ENCODE data around the gene ADGRG2. TPM values are rescaled to one million over a fixed set of nuclear protein-coding genes. Genes with fewer than 3 reads are reported as not detected.

ADGRG2 gene
- total RNA-seq, 4 donors from 2014 or later: 1.8 to 4.3 (median 3.2) TPM

DNA sequence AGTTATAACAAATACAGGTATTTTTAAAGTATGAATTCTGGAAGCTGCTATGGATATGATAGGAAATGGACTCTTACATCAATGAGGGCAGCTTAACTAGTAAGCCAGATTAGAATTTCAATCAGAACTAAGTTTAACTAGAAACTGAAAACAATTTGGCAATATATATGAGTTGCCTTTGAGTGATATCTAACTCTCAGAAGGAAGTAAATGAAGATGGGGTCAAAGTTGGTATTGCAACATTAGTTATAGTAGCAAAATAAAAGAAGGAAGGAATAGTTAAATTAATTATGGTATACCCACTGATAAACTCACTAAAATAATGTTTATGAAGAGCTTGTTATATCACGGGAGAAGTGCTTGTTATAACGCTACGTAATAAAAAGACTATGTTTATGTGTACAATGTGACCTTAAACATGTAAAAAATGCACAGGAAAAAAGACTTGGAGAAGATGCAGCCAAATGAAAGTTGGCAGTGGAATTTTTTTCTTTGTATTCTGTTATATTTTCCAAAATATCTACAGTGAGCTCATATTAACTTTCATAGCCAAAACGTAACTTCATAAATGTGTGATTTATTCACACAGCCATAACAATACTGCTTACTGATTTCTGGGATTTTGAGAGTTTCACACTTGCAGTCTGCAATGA, 172.9 kb downstream of the ADGRG2 start:
- intact Hi-C loops (cut with DNase I): no loop called here
- Histone ChIP-seq H3K27me3 (no peaks in the 10 kb centered on the region), H3K36me3 (no peaks in the 10 kb centered on the region), H3K4me1 (no peaks in the 10 kb centered on the region), H3K27ac (no peak overlapping the region), H3K9me3 (no peaks in the 10 kb centered on the region), H3K4me3 (replicated peaks in 1 of 3) (no peak overlapping the region)
- no peak for TF ChIP-seq POLR2A (IDR thresholded peaks at IDR 0.05)
- TF ChIP-seq, protein P1, sequence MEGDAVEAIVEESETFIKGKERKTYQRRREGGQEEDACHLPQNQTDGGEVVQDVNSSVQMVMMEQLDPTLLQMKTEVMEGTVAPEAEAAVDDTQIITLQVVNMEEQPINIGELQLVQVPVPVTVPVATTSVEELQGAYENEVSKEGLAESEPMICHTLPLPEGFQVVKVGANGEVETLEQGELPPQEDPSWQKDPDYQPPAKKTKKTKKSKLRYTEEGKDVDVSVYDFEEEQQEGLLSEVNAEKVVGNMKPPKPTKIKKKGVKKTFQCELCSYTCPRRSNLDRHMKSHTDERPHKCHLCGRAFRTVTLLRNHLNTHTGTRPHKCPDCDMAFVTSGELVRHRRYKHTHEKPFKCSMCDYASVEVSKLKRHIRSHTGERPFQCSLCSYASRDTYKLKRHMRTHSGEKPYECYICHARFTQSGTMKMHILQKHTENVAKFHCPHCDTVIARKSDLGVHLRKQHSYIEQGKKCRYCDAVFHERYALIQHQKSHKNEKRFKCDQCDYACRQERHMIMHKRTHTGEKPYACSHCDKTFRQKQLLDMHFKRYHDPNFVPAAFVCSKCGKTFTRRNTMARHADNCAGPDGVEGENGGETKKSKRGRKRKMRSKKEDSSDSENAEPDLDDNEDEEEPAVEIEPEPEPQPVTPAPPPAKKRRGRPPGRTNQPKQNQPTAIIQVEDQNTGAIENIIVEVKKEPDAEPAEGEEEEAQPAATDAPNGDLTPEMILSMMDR (IDR thresholded peaks at IDR 0.05): no peak
- WGBS, 2 donors: 86 to 88% methylated on average over 4 of the region's 4 CpGs
- no peak for DNase-seq

DNA sequence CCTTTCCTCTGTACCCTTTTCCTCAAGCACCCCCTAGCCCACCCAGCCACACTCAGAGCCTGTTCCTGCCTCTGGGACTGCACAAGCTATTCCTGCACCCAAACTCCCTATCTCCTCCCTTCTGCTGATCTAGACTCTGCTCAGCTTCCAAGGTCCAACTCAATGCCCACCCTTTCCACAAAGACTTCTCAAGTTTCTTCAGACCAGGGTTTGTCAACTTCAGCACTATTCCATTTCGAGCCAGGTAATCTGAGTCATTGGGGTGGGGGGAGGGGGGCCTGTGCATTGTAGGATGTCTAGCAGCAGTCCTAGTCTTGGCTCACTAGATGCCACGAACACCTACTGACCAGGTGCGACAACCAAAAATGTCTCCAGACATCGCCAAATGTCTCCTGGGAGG, 175.7 kb downstream of the ADGRG2 start:
- intact Hi-C loops (cut with DNase I): no loop called here
- no peaks in the 10 kb centered on the region for H3K4me1 ChIP-seq
- H3K27ac ChIP-seq: no peak overlapping the region
- no peaks in the 10 kb centered on the region for H3K27me3 ChIP-seq
- no peak for DNase-seq
- 75 to 97% methylated on average over 1 to 4 of the region's 4 CpGs for WGBS, 2 donors
- TF ChIP-seq POLR2A (IDR thresholded peaks at IDR 0.05): no peak
- no peaks in the 10 kb centered on the region for H3K36me3 ChIP-seq
- H3K9me3 ChIP-seq: no peaks in the 10 kb centered on the region
- no peak overlapping the region for H3K4me3 ChIP-seq (replicated peaks in 1 of 3)

DNA sequence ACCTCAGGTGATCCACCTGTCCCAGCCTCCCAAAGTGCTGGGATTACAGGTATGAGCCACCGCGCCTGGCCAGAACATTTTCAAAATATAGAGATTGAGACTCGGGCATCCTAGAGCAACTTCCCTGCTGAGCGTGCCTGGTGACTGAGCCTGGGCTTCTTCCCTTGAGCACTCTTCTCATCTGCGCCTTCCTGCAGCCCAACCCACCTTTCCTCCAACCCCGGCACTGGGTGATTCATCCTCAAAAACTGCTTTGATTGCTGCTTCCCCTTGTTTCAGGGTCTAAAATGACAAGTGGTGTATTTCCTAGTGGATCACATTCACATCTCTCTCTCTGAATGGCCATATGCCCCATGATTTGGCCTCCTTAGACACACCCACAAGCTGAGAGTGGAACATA, 176.1 kb downstream of the ADGRG2 start:
- Histone ChIP-seq H3K4me1 (no peaks in the 10 kb centered on the region), H3K27me3 (no peaks in the 10 kb centered on the region), H3K9me3 (no peaks in the 10 kb centered on the region), H3K36me3 (no peaks in the 10 kb centered on the region), H3K27ac (no peak overlapping the region), H3K4me3 (replicated peaks in 1 of 3) (no peak overlapping the region)
- 93 to 100% methylated on average over 3 to 6 of the region's 6 CpGs for WGBS, 2 donors
- DNase-seq: no peak
- TF ChIP-seq, protein P1 (IDR thresholded peaks at IDR 0.05): no peak
- no peak for TF ChIP-seq POLR2A (IDR thresholded peaks at IDR 0.05)
- intact Hi-C loops (cut with DNase I): no loop called here

DNA sequence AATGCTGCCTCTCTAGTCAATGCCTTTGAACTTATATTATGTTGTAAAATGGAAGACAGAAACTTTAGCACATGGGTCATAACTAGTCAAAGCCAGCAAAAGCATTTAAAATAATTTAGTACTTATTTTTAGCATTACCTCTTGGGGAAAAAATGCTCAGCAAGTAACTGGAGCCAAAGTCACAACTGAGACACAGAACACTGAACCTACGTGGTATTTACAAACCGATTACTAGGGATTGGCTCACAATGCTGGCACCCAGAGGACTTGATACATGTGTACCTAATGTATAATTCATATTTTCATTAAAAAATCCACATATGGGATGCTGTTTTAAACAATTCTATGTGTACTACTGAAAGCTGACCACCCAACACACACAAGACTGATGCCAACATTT, 176.8 kb downstream of the ADGRG2 start:
- no peak for DNase-seq
- intact Hi-C loops (cut with DNase I): no loop called here
- Histone ChIP-seq H3K4me1 (no peaks in the 10 kb centered on the region), H3K36me3 (no peaks in the 10 kb centered on the region), H3K4me3 (replicated peaks in 1 of 3) (no peak overlapping the region), H3K27ac (no peak overlapping the region), H3K9me3 (no peaks in the 10 kb centered on the region), H3K27me3 (no peaks in the 10 kb centered on the region)
- 75 to 86% methylated on average over 2 of the region's 2 CpGs for WGBS, 2 donors
- TF ChIP-seq, protein P1 (IDR thresholded peaks at IDR 0.05): no peak
- TF ChIP-seq POLR2A (IDR thresholded peaks at IDR 0.05): no peak

DNA sequence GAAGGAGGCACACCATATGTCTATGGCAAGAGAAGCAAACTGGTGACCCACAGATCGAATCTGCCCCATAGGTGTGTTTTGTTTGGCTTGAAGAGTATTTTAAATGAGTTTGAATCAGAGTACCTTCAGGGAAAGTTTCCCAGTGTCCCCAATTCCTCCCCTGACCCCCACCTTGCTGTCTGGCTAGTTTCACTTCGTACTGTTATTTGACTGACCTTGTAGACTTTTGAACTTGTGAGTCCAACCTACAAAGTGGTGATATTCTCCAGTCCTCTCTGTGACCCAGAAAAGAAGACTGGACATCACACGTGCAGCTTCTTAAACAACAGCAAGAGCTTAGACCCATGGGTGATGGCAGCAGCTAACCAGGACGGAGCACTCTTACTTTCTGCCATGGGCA, 177.8 kb downstream of the ADGRG2 start:
- H3K9me3 ChIP-seq: no peaks in the 10 kb centered on the region
- no peaks in the 10 kb centered on the region for H3K27me3 ChIP-seq
- intact Hi-C loops (cut with DNase I): no loop called here
- DNase-seq: no peak
- TF ChIP-seq, protein P1 (IDR thresholded peaks at IDR 0.05): no peak
- no peak for TF ChIP-seq POLR2A (IDR thresholded peaks at IDR 0.05)
- H3K27ac ChIP-seq: no peak overlapping the region
- 76 to 82% methylated on average over 4 of the region's 4 CpGs for WGBS, 2 donors
- no peaks in the 10 kb centered on the region for H3K36me3 ChIP-seq
- H3K4me3 ChIP-seq (replicated peaks in 1 of 3): no peak overlapping the region
- no peaks in the 10 kb centered on the region for H3K4me1 ChIP-seq

Measured in thyroid gland (tissue), 4 donors.